Transverse colon (tissue), 4 donors: ENCODE results near the gene MGLL. TPM values are rescaled to one million over a fixed set of nuclear protein-coding genes. Genes with fewer than 3 reads are reported as not detected.

Experiments
- DNase-seq: peaks from one replicate; pipeline ENCODE4 v3.0.0-alpha.2; 2019
- H3K27ac ChIP-seq, 4 donors: fragments of 200-600 bp; sonication (generic); 2 replicates each; pipeline ENCODE4 v1.5.1; 2016 to 2018; ENCODE audit warnings: inconsistent platforms in 4 of 4
- H3K27me3 ChIP-seq: fragments of 200-600 bp; sonication (generic); 2 replicates; pipeline ENCODE4 v1.5.1; 2017; ENCODE audit warnings: inconsistent platforms
- H3K36me3 ChIP-seq, 4 donors: fragments of 200-600 bp; sonication (generic); 2 replicates each; pipeline ENCODE4 v1.5.1; 2017 to 2019; ENCODE audit warnings: inconsistent platforms in 4 of 4
- H3K4me1 ChIP-seq, 4 donors: fragments of 200-600 bp; sonication (generic); 2 replicates each; pipeline ENCODE4 v1.5.1; 2017 to 2020; ENCODE audit warnings: inconsistent platforms in 4 of 4
- H3K4me3 ChIP-seq, 4 donors: fragments of 200-600 bp; sonication (generic); 1 replicate in 1 of 4; 2 replicates in 3 of 4; pipeline versions ENCODE4 v1.5.1 to v1.6.1; 2017 to 2019; ENCODE audit warnings: inconsistent platforms in 4 of 4
- H3K9me3 ChIP-seq, 2 donors: fragments of 200-600 bp; sonication (generic); 2 replicates each; pipeline ENCODE4 v1.5.1; 2017 to 2019; ENCODE audit warnings: inconsistent platforms in 2 of 2
- CTCF ChIP-seq, 5 experiments: fragments of 200-600 bp in 3 of 5; fragments of 450-650 bp in 2 of 5; sonication (generic) in 3 of 5; IDR thresholded peaks; 1 replicate in 2 of 5; 2 replicates in 3 of 5; pipeline ENCODE4 v1.5.1; 2016 to 2017; ENCODE audit warnings: antibody characterized with exemption in 5 of 5, inconsistent platforms in 3 of 5, mild to moderate bottlenecking in 2 of 5, moderate library complexity in 1 of 5
- EP300 ChIP-seq: sonication (generic); formaldehyde crosslinking; IDR thresholded peaks from one replicate; pipeline ENCODE4 v1.6.1; 2017; ENCODE audit warnings: antibody characterized with exemption, low read depth
- POLR2A ChIP-seq: fragments of 450-650 bp; IDR thresholded peaks from one replicate; pipeline ENCODE4 v1.6.1; 2016; ENCODE audit warnings: antibody characterized with exemption, mild to moderate bottlenecking, moderate library complexity
- POLR2AphosphoS5 ChIP-seq, 3 donors: sonication (generic); formaldehyde crosslinking; IDR thresholded peaks; one replicate each; pipeline ENCODE4 v1.6.1; 2016; ENCODE audit warnings: antibody characterized with exemption in 3 of 3
- WGBS, 2 donors: methylation state at CpG; one replicate each; pipeline ENCODE4 v1.1.5; 2018; ENCODE audit warnings: low coverage in 1 of 2; 5-methylcytosine and 5-hydroxymethylcytosine counted together
- in situ Hi-C, 4 donors: fragments of 200-750 bp; cut with MboI; loops; one replicate each; pipeline versions ENCODE4 v1.15.0 to v1.15.1; 2017; ENCODE audit warnings: low sequenced_read_pairs in 3 of 4, low pct_ligation_motif_present in 1 of 4, low pct_unique_long_range_greater_than_20kb in 1 of 4
- intact Hi-C: fragments of 100-400 bp; cut with DNase I; formaldehyde crosslinking; loops from one replicate; pipeline ENCODE4 v1.15.1; 2023; ENCODE audit warnings: low total_unique reads
- total RNA-seq, 4 donors: library from RNA; depleted of rRNA; stranded (reverse); fragments of >200 nt; gene quantifications; one replicate each; pipeline ENCODE4 v1.1.0, GENCODE V29; 2016

Gene MGLL
- total RNA-seq, 4 donors from 2014 or later = 150 to 329 (median 294) TPM

DNA sequence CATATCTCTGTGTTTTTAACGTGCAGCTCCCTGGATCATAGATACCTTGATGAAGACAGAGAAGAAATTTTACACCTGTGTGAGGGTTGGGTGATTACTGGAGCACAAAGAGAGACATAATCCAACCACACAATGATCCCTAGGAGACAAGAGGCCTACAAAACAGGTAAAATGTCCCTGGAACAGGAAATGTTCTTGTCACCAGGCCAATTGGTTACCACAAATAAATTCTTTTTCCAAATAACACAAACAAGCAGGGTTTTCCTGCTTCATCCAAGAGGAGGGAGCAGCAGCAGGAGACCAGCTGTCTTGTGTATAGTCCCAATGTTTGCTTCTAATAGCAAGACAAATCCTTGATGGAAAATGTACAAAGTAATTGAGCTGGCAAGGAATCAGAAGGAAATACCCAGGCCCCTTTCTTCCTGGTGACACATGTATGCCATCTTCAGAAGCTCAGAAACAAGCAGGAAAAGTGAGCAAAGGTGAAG lies 1.4 kb downstream of the MGLL start:
- DNase-seq = peak; percentile 27
- Histone ChIP-seq H3K9me3 (no peaks in the 10 kb centered on the region), H3K4me1 (peaks cover 37 to 61% (median 54%) of the 10 kb centered on the region in 4 donors), H3K27me3 (no peaks in the 10 kb centered on the region), H3K36me3 (no peaks in the 10 kb centered on the region), H3K27ac (peak overlapping the region; percentile 93 to 94 (median 94)), H3K4me3 (peak overlapping the region in 2 of 4 donors; percentile 3 to 78)
- no peak for TF ChIP-seq POLR2A
- TF ChIP-seq POLR2AphosphoS5 (IDR thresholded peaks at IDR 0.05) = peak in 2 of 3 donors; percentile 26 to 53
- in situ Hi-C loops (no loop called here), intact Hi-C loops (loop anchor here (5.0 kb wide), 1 partner anchor 129 kb away; no protein-coding TSS in a partner anchor)
- 21 to 38% methylated on average over 1 of the region's 1 CpG for WGBS, 2 donors

DNA sequence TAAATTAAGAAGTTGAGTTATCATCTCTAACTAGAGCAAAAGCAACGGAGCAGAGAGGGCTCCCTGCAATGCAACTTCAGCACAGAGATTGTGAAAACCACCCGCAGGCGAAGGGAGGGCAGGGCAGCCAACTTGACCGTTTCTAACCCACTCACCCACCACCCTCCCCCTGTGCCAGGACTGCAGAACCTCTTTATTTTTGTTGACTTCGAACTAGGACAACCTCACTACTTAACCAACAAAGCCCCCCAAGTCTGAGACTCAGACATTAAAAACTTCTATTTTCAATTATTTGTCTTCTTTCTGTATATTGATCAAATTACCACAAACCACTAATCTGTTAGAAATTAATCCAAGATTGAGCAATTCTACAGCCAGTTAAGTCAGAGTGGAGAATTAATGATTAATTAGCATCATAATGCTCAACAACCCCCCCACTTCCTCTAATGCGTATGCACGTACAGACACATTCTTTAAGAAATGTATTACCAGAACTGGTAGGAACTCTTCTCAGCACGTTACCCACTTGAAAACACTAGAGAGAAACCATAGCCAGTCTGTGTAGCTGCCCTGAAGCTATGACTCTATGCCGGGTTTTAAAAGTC lies 2.0 kb downstream of the MGLL start:
- no peaks in the 10 kb centered on the region for H3K9me3 ChIP-seq
- no peaks in the 10 kb centered on the region for H3K27me3 ChIP-seq
- TF ChIP-seq CTCF (IDR thresholded peaks at IDR 0.05) = peak in 2 of 5 experiments; percentile 15 to 46
- TF ChIP-seq POLR2A = no peak
- peak overlapping the region; percentile 93 to 94 (median 94) for H3K27ac ChIP-seq
- in situ Hi-C loops (no loop called here), intact Hi-C loops (loop anchor here (5.0 kb wide), 1 partner anchor 128 kb away; no protein-coding TSS in a partner anchor)
- H3K4me1 ChIP-seq = peaks cover 38 to 66% (median 60%) of the 10 kb centered on the region in 4 donors
- WGBS, 2 donors = 24 to 38% methylated on average over 6 to 9 of the region's 9 CpGs
- no peaks in the 10 kb centered on the region for H3K36me3 ChIP-seq
- DNase-seq = peak; percentile 31
- peak overlapping the region in 2 of 4 donors; percentile 3 to 78 for H3K4me3 ChIP-seq

GRCh38 chr3:127819656-127820055 lies 2.7 kb downstream of the MGLL start:
- Histone ChIP-seq H3K36me3 (no peaks in the 10 kb centered on the region), H3K4me1 (peaks cover 45 to 73% (median 66%) of the 10 kb centered on the region in 4 donors), H3K27ac (peak overlapping the region; percentile 93 to 94 (median 94)), H3K4me3 (peak overlapping the region in 1 of 4 donors; percentile 78), H3K27me3 (no peaks in the 10 kb centered on the region), H3K9me3 (no peaks in the 10 kb centered on the region)
- 94% methylated on average over 2 of the region's 2 CpGs; no CpG with 5 or more reads in 1 of the 2 donors for WGBS, 2 donors
- in situ Hi-C loops (no loop called here), intact Hi-C loops (loop anchor here (5.0 kb wide), 1 partner anchor 127 kb away; no protein-coding TSS in a partner anchor)
- DNase-seq = no peak
- TF ChIP-seq EP300 (no peak), POLR2AphosphoS5 (IDR thresholded peaks at IDR 0.05) (no peak), POLR2A (no peak), CTCF (IDR thresholded peaks at IDR 0.05) (no peak)

DNA sequence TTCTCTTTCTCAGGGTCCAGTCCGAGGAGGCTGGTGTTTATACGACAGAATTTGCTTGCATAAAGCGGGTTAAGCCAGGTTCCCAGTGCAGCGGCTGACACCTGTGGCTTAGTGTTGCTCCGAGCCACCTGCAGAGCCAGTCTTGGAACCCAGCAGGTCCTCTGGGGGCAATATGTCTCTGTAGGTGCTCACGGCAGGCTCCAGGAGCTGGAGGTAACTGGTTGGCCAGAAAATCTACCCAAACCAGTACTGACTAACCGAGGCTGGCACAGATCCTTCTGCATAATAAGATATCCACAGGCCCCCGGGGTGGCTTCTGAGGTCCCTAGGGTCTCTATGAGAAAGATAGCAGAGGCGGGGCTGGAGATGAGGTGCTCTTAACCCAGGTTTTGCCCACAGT lies 3.2 kb downstream of the MGLL start:
- no peak for DNase-seq
- Histone ChIP-seq H3K4me3 (no peak overlapping the region), H3K9me3 (no peaks in the 10 kb centered on the region), H3K27ac (peak overlapping the region; percentile 93 to 94 (median 94)), H3K4me1 (peaks cover 49 to 79% (median 71%) of the 10 kb centered on the region in 4 donors), H3K27me3 (no peaks in the 10 kb centered on the region), H3K36me3 (no peaks in the 10 kb centered on the region)
- WGBS, 2 donors = 72 to 100% methylated on average over 1 to 9 of the region's 9 CpGs
- in situ Hi-C loops (no loop called here), intact Hi-C loops (no loop called here)
- TF ChIP-seq POLR2AphosphoS5 (IDR thresholded peaks at IDR 0.05) (no peak), CTCF (IDR thresholded peaks at IDR 0.05) (no peak), EP300 (no peak), POLR2A (no peak)
